Measurements from ENCODE around the gene KCNH4.

The KCNH4 gene

DNA sequence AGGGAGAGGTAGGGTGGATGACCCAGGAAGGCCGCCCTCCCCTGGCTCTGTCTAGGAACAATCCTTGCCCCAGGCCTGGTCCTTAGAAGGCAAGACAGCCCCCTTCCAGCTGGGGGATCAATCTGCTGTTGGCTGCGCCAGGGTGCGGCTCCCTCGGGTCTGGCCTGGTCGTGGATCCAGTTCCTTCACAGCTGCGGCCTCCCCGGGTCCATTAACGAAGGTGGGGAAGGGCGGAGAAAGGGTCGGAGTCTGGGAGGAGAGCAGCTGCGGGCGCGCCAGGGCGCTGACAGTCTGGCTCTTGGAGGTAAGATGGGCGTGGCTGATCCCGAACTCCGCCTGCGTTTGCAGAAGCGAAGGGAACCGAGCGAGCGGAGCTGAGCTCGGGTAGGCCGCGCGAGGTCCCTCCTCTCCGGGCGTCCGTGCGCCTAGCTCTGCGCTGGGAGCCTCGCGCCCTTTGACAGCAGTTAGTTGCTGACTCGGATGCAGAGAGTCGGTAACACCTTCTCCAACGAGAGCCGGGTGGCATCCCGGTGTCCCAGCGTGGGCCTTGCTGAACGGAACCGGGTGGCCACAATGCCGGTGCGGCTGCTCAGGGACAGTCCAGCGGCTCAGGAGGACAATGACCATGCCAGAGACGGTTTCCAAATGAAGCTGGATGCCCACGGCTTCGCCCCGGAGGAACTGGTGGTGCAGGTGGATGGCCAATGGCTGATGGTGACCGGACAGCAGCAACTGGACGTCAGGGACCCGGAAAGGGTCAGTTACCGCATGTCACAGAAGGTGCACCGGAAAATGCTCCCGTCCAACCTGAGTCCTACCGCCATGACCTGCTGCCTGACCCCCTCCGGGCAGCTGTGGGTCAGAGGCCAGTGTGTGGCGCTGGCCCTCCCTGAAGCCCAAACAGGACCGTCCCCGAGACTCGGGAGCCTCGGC is 58.3 kb downstream of the KCNH4 start, which contains the start of gene HSPB9:
Gene HSPB9, plus strand, starts transcription at position 434 of the 933 bp plus-strand sequence. Its CDS starts 47 bp downstream, at position 481.
- Mint-ChIP-seq H3K27ac (peak within 1 kb of the TSS; percentile 61 to 85), H3K9me3 (no peaks in the 10 kb centered on the region), H3K27me3 (no peaks in the 10 kb centered on the region), H3K4me3 (peak within 1 kb of the TSS; percentile 78 to 81), H3K4me1 (peaks cover 36% of the 10 kb centered on the region)
- ATAC-seq (no peak), DNase-seq (no peak)

- peak; percentile 62 to 74 for DNase-seq
- peak; percentile 89 for ATAC-seq
- H3K9me3 Mint-ChIP-seq: no peaks in the 10 kb centered on the region
- H3K4me1 Mint-ChIP-seq: peaks cover 50% of the 10 kb centered on the region
- H3K27me3 Mint-ChIP-seq: no peaks in the 10 kb centered on the region
- peak within 1 kb of the TSS; percentile 61 to 85 for H3K27ac Mint-ChIP-seq
- H3K4me3 Mint-ChIP-seq: peak within 1 kb of the TSS; percentile 78 to 81
Observed at GRCh38 chr17:42120770-42121769, 59.9 kb downstream of the KCNH4 start, which contains the start of gene KAT2A. Gene KAT2A (minus strand): TSS chr17:42121367. CDS start chr17:42121304, 63 bp downstream.

- H3K27me3 Mint-ChIP-seq: no peaks in the 10 kb centered on the region
- ATAC-seq (no peak), DNase-seq (no peak)
- H3K9me3 Mint-ChIP-seq: no peaks in the 10 kb centered on the region
- peak overlapping the region; percentile 60 to 64 for H3K4me3 Mint-ChIP-seq
- no peak overlapping the region for H3K27ac Mint-ChIP-seq
- peaks cover 57% of the 10 kb centered on the region for H3K4me1 Mint-ChIP-seq
Observed at GRCh38 chr17:42120161-42120769, 60.7 kb downstream of the KCNH4 start.

DNA sequence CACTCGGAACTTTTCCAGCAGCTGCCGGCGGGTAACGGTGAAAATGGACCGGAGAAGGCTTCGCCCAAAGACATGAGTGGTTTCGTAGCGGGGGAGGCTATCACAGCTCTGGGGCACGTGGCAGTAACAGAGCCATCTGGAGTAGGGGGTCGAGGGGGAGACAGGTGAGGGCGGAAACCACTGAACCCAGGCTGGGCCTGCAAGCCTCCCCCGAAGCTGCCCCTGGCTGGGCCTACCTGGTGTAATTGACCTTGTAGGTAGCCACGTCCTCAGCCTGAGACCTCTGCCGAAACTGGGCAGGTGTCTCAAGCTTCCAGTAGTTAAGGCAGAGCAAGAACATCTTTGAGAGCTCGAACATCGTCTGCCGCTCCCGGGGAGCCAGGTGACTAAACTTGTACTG is 61.6 kb downstream of the KCNH4 start:
- Mint-ChIP-seq H3K4me1 (peaks cover 60% of the 10 kb centered on the region), H3K27ac (no peak overlapping the region)

GRCh38 chr17:42118545-42118944 is 62.4 kb downstream of the KCNH4 start:
- Mint-ChIP-seq H3K27me3 (no peaks in the 10 kb centered on the region), H3K4me1 (peaks cover 68% of the 10 kb centered on the region), H3K9me3 (no peaks in the 10 kb centered on the region), H3K4me3 (no peak overlapping the region), H3K27ac (peak overlapping the region in 1 of 2 donors; percentile 44)
- DNase-seq: peak; percentile 44 to 60
- ATAC-seq: peak; percentile 39

More for the DNA sequence above, 61.6 kb downstream of the KCNH4 start:
- DNase-seq: no peak
- no peaks in the 10 kb centered on the region for H3K27me3 Mint-ChIP-seq
- H3K9me3 Mint-ChIP-seq: no peaks in the 10 kb centered on the region
- no peak overlapping the region for H3K4me3 Mint-ChIP-seq
- ATAC-seq: no peak

GRCh38 chr17:42118126-42118510 is 62.8 kb downstream of the KCNH4 start:
- peak overlapping the region in 1 of 2 donors; percentile 44 for H3K27ac Mint-ChIP-seq
- ATAC-seq (no peak), DNase-seq (no peak)
- no peaks in the 10 kb centered on the region for H3K27me3 Mint-ChIP-seq
- H3K9me3 Mint-ChIP-seq: no peaks in the 10 kb centered on the region
- peaks cover 72% of the 10 kb centered on the region for H3K4me1 Mint-ChIP-seq
- H3K4me3 Mint-ChIP-seq: no peak overlapping the region

DNA sequence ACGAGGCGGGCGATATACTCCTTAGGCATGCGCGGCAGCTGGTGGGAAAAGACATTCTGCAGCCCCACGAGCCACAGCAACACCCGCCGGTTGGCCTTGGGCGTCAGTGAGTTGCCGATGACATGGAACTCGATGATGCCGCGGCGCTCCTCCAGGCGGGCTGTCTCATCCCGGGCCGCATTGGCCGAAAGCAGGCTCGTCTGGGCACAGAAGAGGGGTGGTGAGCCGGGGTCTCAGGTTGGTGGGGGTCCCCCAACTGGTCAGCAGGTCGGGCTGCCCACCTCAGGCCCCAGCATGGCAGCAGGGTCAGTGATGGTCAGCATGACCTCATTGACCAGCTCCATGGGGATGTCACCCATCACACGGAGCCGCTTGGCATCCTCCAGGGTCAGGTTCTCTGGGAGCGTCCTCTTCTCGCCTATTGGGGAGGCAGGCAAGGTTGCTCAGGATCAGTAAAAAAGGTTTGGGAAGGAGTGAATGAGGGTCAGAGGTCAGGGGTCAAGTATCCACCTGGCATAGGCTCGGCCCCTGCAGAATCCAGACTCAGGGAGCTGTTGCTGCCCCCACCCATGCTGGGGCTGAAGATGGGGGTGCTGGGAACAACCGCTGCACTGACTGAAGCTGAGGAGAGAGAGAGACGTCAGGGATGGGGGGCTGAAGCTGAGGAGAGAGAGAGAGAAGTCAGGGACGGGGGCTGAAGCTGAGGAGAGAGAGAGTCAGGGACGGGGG is 63.4 kb downstream of the KCNH4 start:
- ATAC-seq (no peak), DNase-seq (no peak)
- Mint-ChIP-seq H3K27me3 (no peaks in the 10 kb centered on the region), H3K4me1 (peaks cover 78% of the 10 kb centered on the region), H3K27ac (peak overlapping the region in 1 of 2 donors; percentile 87), H3K4me3 (no peak overlapping the region), H3K9me3 (no peaks in the 10 kb centered on the region)

- ATAC-seq: peak; percentile 33
- peaks cover 85% of the 10 kb centered on the region for H3K4me1 Mint-ChIP-seq
- H3K4me3 Mint-ChIP-seq: no peak overlapping the region
- no peaks in the 10 kb centered on the region for H3K9me3 Mint-ChIP-seq
- peak overlapping the region in 1 of 2 donors; percentile 87 for H3K27ac Mint-ChIP-seq
- H3K27me3 Mint-ChIP-seq: no peaks in the 10 kb centered on the region
- peak; percentile 79 to 84 for DNase-seq
Observed at GRCh38 chr17:42116705-42117396, 64.1 kb downstream of the KCNH4 start.

- no peaks in the 10 kb centered on the region for H3K27me3 Mint-ChIP-seq
- no peaks in the 10 kb centered on the region for H3K9me3 Mint-ChIP-seq
- DNase-seq: no peak
- ATAC-seq: no peak
- peaks cover 85% of the 10 kb centered on the region for H3K4me1 Mint-ChIP-seq
- no peak overlapping the region for H3K27ac Mint-ChIP-seq
- H3K4me3 Mint-ChIP-seq: no peak overlapping the region
Observed at GRCh38 chr17:42114118-42114517, 66.8 kb downstream of the KCNH4 start.

DNA sequence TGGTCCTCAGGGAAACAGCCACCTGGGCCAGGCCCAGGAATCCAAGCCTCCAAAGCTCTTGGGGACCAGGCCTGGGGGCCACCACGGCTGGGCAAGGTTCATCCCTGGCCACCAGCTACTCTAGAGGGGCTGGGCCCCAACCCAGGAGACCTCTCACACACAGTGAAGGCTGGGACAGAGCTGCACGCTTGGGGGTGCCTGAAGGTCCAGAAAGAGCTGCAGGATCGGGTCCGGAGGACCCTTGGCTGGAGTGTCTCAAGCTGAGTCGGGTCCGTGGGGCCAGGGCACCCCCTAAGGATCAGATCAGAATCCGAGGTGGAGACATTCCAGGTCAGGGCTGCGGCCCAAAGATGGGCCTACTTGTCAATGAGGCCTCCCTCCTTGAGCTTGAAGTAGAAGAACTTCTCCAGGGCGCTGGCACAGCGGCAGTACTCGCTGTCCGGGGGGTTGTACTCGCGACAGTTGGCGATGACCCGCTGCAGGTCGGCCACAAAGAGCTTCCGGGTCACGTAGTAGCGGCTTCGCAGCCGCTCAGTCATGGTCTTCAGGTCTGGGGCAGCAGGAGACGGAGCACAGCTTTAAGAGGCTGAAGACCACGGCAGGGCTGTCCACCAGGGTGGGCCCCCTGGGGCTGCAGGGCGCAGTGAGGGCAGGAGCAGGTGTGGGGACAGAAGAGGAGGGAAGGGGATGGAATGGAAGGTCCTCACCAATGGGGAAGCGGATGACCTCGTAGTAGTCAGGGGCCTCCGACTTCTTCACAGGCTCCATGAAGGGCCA is 67.5 kb downstream of the KCNH4 start:
- DNase-seq (no peak), ATAC-seq (no peak)
- H3K9me3 Mint-ChIP-seq: no peaks in the 10 kb centered on the region
- no peaks in the 10 kb centered on the region for H3K27me3 Mint-ChIP-seq
- peaks cover 85% of the 10 kb centered on the region for H3K4me1 Mint-ChIP-seq
- peak overlapping the region; percentile 54 to 76 for H3K27ac Mint-ChIP-seq
- no peak overlapping the region for H3K4me3 Mint-ChIP-seq

DNA sequence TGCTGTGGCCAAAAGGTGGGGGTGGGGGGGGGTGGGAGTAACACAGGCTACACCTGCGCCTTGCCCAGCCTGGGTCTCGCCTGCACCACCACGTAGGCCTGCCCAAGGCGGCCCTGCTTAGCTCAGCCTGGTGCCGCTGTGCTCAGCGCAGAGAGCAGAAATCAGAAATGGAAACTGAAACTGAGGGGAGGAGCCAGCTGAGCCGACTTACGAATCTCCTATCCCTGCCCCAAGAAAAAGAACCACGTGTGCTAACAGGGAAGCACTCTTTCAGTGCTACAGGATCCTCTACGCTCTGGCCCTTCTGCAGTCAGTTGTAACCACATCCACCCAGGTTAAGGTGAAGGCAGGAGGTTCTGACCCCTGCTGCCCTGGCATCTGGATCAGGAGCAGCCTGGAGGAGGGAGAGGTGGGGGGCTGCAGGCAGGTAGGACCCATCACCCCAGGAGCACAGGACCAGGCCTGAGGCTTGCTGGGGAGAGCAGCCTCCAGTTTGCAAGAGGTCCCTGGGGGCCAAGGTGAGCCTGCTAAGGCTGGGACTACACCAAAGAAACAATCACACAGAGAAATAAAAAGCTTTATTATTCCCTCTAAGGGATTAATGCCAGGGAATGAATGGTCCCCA is 68.3 kb downstream of the KCNH4 start, which contains the start of gene DHX58:
Gene DHX58, minus strand, starts transcription at position 163 of the 625 bp plus-strand sequence. CDS start 822 bp downstream, outside the sequence.
- Mint-ChIP-seq H3K9me3 (no peaks in the 10 kb centered on the region), H3K4me1 (peaks cover 85% of the 10 kb centered on the region), H3K27ac (peak within 1 kb of the TSS; percentile 95 to 99), H3K4me3 (peak within 1 kb of the TSS; percentile 87 to 94), H3K27me3 (no peaks in the 10 kb centered on the region)
- ATAC-seq: peak; percentile 89
- DNase-seq: peak; percentile 77 to 85

DNA sequence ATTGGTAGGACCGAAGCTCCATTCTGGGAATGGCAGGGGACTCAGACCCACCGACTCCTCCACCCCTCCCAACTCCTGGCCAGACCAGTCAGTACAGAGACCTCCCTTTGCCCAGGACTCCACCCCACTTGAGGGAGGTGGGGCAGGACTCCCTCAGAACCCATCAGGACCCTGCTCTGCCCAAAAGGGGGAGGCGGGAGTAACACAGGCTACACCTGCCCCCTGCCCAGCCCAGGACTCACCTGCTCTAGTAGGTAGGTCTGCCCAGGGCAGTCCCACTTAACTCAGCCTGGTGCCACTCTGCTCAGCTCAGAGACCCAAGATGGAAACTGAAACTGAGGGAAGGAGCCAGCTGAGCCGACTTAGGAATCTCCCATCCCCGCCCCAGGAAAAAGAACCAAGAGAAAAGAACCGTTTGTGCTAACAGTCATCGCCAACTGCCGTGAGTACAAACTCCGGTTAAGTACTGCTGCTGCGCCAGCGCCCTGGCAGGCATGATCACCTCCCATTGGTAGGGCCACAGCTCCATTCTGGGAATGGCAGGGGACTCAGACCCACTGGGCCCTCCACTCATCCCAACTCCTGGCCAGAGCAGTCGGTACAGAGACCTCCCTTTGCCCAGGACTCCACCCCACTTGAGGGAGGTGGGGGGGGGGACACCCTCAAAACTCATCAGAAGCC is 68.9 kb downstream of the KCNH4 start:
- peak in 1 of 2 donors; percentile 21 for DNase-seq
- Mint-ChIP-seq H3K27me3 (no peaks in the 10 kb centered on the region), H3K27ac (peak overlapping the region; percentile 95 to 99), H3K4me3 (peak overlapping the region; percentile 87 to 94), H3K4me1 (peaks cover 81% of the 10 kb centered on the region), H3K9me3 (no peaks in the 10 kb centered on the region)
- peak; percentile 29 for ATAC-seq
